CD4-positive, alpha-beta memory T cell (primary cell): ENCODE measurements around the gene INAFM1. TPM values are rescaled to one million over a fixed set of nuclear protein-coding genes. Genes with fewer than 3 reads are reported as not detected.
A peak's percentile ranks its signal among the peaks of the same experiment; 100 is the strongest.

Source experiments
- CTCF ChIA-PET: fragments of 350-600 bp; sonication (Branson Sonifier 250); formaldehyde crosslinking; loops from one replicate; lab custom pipeline; 2021; ENCODE audit warnings: inconsistent platforms; ENCODE audit not compliant: partially characterized antibody; lab: Charles Lee
- POLR2A ChIA-PET: fragments of 350-600 bp; sonication (Branson Sonifier 250); formaldehyde crosslinking; loops from one replicate; lab custom pipeline; 2021; ENCODE audit not compliant: partially characterized antibody; lab: Charles Lee
- DNase-seq, 5 donors: peaks; one replicate each; pipeline versions ENCODE4 v3.0.0 to v3.0.0-alpha.2; 2020 to 2022; ENCODE audit warnings: mixed read lengths in 1 of 5
- H3K27ac ChIP-seq: one replicate; pipeline ENCODE4 v1.7.0; 2013; ENCODE audit warnings: low read depth, low read length
- H3K27me3 ChIP-seq: 2 replicates; pipeline ENCODE4 v1.7.0; 2013; ENCODE audit warnings: mild to moderate bottlenecking, low read length, moderate library complexity; ENCODE audit not compliant: insufficient read depth
- H3K36me3 ChIP-seq: 2 replicates; pipeline ENCODE4 v1.7.0; 2013; ENCODE audit warnings: mild to moderate bottlenecking, low read length, moderate library complexity; ENCODE audit not compliant: insufficient read depth
- H3K4me1 ChIP-seq: 2 replicates; pipeline ENCODE4 v1.7.0; 2013; ENCODE audit warnings: mild to moderate bottlenecking, low read length, moderate library complexity; ENCODE audit not compliant: insufficient read depth
- H3K4me3 ChIP-seq, 2 donors: one replicate each; pipeline ENCODE4 v1.7.0; 2013; ENCODE audit warnings: low read length in 2 of 2, mild to moderate bottlenecking in 1 of 2
- H3K9me3 ChIP-seq, 2 donors: one replicate each; pipeline ENCODE4 v1.7.0; 2013; ENCODE audit warnings: low read length in 2 of 2, control low read depth in 1 of 2; ENCODE audit not compliant: control insufficient read depth in 1 of 2
- H3K27ac Mint-ChIP-seq, 7 donors: one replicate each; pipeline ENCODE4 v1.8.0; 2020 to 2021; ENCODE audit warnings: mixed read lengths in 7 of 7, mild to moderate bottlenecking in 6 of 7, inconsistent platforms in 3 of 7, moderate library complexity in 3 of 7
- H3K27me3 Mint-ChIP-seq, 2 donors: one replicate each; pipeline ENCODE4 v1.8.0; 2020 to 2021; ENCODE audit warnings: mixed read lengths in 2 of 2
- H3K36me3 Mint-ChIP-seq, 2 donors: one replicate each; pipeline ENCODE4 v1.8.0; 2020 to 2021; ENCODE audit warnings: mixed read lengths in 2 of 2, inconsistent platforms in 1 of 2, mild to moderate bottlenecking in 1 of 2
- H3K4me1 Mint-ChIP-seq, 4 donors: one replicate each; pipeline ENCODE4 v1.8.0; 2020 to 2021; ENCODE audit warnings: mixed read lengths in 4 of 4, mild to moderate bottlenecking in 1 of 4
- H3K4me3 Mint-ChIP-seq, 8 donors: one replicate each; pipeline ENCODE4 v1.8.0; 2020 to 2021; ENCODE audit warnings: mixed read lengths in 8 of 8, mild to moderate bottlenecking in 7 of 8, moderate library complexity in 6 of 8, inconsistent platforms in 3 of 8
- H3K9me3 Mint-ChIP-seq, 8 donors: one replicate each; pipeline ENCODE4 v1.8.0; 2020 to 2021; ENCODE audit warnings: mixed read lengths in 8 of 8, mild to moderate bottlenecking in 5 of 8, inconsistent platforms in 3 of 8, moderate library complexity in 1 of 8
- intact Hi-C: fragments of 100-400 bp; cut with micrococcal nuclease; formaldehyde crosslinking; loops from one replicate; pipeline ENCODE4 v1.15.1; 2023
- polyA plus RNA-seq, 2 donors: library from polyadenylated mRNA; unstranded; fragments of 300-500 nt; fragmentation: Illumina TruSeq; gene quantifications; one replicate each; pipeline ENCODE4 v1.2.3, GENCODE V29; 2021
- total RNA-seq, 2 experiments: library from RNA; stranded (reverse); gene quantifications; one replicate each; pipeline ENCODE4 v1.2.3, GENCODE V29; 2021

Gene INAFM1
- total and polyA plus RNA-seq, 4 experiments from 2014 or later: 1.8 to 16.7 (median 8.5) TPM

DNA sequence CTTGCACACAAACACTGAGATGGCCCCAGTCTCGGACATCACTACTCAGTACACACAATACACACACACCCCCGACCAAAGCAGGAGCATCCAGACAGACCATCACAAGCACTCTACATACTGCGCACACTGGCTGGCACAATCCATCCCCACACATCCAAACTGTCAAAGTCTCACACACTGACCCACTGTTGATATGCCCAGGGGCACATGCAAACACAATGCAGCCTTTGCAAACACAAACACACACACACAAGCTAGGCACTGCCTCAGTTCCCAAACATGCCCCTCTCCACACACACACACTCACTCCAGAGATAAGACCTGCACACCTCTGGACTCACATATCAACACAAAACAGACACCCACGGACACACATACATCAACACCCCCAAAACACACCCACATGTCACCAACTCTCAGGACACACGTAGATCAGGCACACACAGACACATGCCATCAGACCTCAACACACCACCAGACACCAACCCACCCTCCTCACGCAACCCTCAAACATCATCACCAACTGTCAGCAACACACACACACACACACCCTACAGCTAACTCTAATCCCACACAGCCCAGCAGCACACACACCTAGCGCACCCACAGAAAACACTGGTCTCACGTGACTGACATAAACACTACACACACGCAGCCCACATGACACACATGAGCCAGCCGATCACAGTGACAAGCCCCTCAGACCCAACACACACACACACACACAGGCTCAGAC lies 45.6 kb upstream of the INAFM1 start:
- H3K27me3 Mint-ChIP-seq: no peaks in the 10 kb centered on the region
- intact Hi-C loops: loop anchor here (5.0 kb wide), 2 partner anchors 42 to 72 kb away; no protein-coding TSS in a partner anchor
- H3K27ac Mint-ChIP-seq: no peak overlapping the region
- H3K4me3 Mint-ChIP-seq: no peak overlapping the region
- peaks cover 19 to 39% (median 27%) of the 10 kb centered on the region in 4 donors for H3K4me1 Mint-ChIP-seq
- peak overlapping the region; percentile 45 for H3K27ac ChIP-seq
- no peaks in the 10 kb centered on the region for H3K9me3 Mint-ChIP-seq
- no peaks in the 10 kb centered on the region for H3K27me3 ChIP-seq
- no peaks in the 10 kb centered on the region for H3K9me3 ChIP-seq
- DNase-seq: peak; percentile 43 to 76 (median 50)
- ChIA-PET CTCF (interaction anchor here (0.8 to 1.8 kb wide), 4 partner anchors 10 to 19 kb away, joined by 3 to 7 read pairs (median 4); no protein-coding TSS in a partner anchor), POLR2A (interaction anchor here (0.8 to 6.3 kb wide), 9 partner anchors 9 to 99 kb away, joined by 3 to 156 read pairs (median 5); partner anchors contain the start of genes CCDC9, INAFM1 and SAE1)
- H3K4me1 ChIP-seq: peaks cover 58% of the 10 kb centered on the region
- no peaks in the 10 kb centered on the region for H3K36me3 Mint-ChIP-seq
- H3K36me3 ChIP-seq: no peaks in the 10 kb centered on the region
- H3K4me3 ChIP-seq: peak overlapping the region; percentile 49 to 85

DNA sequence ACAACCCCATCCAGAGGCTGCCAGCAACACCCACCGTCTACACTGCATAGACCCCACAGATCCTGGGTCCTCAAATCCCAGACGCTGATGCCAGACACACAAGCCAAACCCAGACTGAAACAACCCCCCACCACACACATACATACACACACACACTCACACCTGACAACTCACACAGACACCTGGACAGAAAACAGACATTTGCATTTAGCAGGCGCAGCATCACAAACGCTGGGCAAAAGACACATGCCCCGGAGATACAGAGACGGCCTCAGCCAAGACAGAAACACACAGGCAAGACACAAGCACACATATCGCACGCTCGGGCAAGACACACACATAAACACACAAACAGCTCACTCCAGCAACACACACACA lies 45.0 kb upstream of the INAFM1 start:
- Histone ChIP-seq H3K9me3 (no peaks in the 10 kb centered on the region), H3K36me3 (no peaks in the 10 kb centered on the region), H3K27me3 (no peaks in the 10 kb centered on the region), H3K4me3 (peak overlapping the region; percentile 33 to 85), H3K4me1 (peaks cover 58% of the 10 kb centered on the region), H3K27ac (peak overlapping the region; percentile 45)
- intact Hi-C loops: loop anchor here (2.0 to 5.0 kb wide), 3 partner anchors 42 to 72 kb away; partner anchors contain the start of gene INAFM1
- ChIA-PET POLR2A (interaction anchor here (0.8 to 6.3 kb wide), 8 partner anchors 9 to 71 kb away, joined by 3 to 156 read pairs (median 7); partner anchors contain the start of genes CCDC9 and INAFM1), CTCF (interaction anchor here (0.8 to 1.8 kb wide), 4 partner anchors 10 to 20 kb away, joined by 3 to 7 read pairs (median 4); no protein-coding TSS in a partner anchor)
- DNase-seq: peak in 2 of 5 donors; percentile 37 to 43
- Mint-ChIP-seq H3K4me3 (no peak overlapping the region), H3K4me1 (peaks cover 19 to 39% (median 27%) of the 10 kb centered on the region in 4 donors), H3K36me3 (no peaks in the 10 kb centered on the region), H3K27me3 (no peaks in the 10 kb centered on the region), H3K27ac (no peak overlapping the region), H3K9me3 (no peaks in the 10 kb centered on the region)

DNA sequence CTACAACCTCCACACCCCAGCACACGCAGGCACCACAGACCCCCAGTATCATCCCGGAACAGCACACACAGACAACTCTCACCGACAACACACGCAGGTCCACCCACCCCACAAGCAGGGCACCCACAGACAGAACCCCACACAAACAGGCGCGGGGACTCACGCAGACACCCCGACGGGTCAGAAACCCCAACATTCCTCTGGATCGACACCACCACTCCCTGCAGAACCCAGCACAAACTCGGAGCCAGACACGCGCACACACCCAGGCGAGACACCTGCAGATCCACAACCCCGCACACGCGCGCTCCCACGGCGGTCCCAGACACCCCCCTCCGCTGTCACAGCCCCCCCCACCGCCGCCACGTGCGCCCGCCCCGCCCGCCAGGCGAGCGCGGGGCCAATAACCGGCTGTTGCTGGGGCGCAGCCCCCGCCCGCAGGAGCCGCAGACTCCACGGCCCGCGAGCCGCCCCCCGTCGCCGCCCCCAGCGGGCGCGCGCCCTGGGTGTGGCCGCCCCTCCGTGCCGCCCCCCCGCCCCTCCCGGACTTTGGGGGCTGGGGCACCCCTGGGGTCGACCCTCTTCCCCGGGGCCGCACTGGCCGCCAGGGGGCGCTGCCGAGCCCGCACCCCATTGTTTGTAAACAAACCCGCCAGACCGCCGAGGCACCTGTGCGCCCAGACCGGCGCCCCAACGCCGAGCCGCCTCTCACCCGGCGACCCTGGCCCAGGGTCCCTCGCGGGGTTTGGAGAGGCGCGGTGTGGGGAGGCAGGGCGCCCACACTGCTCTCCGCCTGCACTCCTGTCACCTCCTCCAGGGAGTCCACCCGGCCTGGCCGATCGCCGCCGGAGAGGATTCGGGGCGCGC lies 44.4 kb upstream of the INAFM1 start:
- peak; percentile 82 to 86 (median 83) for DNase-seq
- peak overlapping the region in 2 of 7 donors; percentile 3 to 81 for H3K27ac Mint-ChIP-seq
- Histone ChIP-seq H3K27me3 (no peaks in the 10 kb centered on the region), H3K4me1 (peaks cover 58% of the 10 kb centered on the region), H3K36me3 (no peaks in the 10 kb centered on the region), H3K4me3 (peak overlapping the region; percentile 33 to 85), H3K27ac (peak overlapping the region; percentile 76), H3K9me3 (no peaks in the 10 kb centered on the region)
- H3K4me3 Mint-ChIP-seq: peak overlapping the region in 4 of 8 donors; percentile 13 to 71 (median 34)
- no peaks in the 10 kb centered on the region for H3K9me3 Mint-ChIP-seq
- peaks cover 19 to 38% (median 26%) of the 10 kb centered on the region in 4 donors for H3K4me1 Mint-ChIP-seq
- H3K36me3 Mint-ChIP-seq: no peaks in the 10 kb centered on the region
- POLR2A ChIA-PET: interaction anchor here (0.8 to 6.3 kb wide), 8 partner anchors 8 to 71 kb away, joined by 3 to 156 read pairs (median 7); partner anchors contain the start of genes CCDC9 and INAFM1
- CTCF ChIA-PET: interaction anchor here (0.8 to 1.8 kb wide), 4 partner anchors 9 to 20 kb away, joined by 3 to 7 read pairs (median 4); no protein-coding TSS in a partner anchor
- H3K27me3 Mint-ChIP-seq: no peaks in the 10 kb centered on the region
- intact Hi-C loops: loop anchor here (2.0 kb wide), 1 partner anchor 45 kb away; the partner anchor contains the start of gene INAFM1

DNA sequence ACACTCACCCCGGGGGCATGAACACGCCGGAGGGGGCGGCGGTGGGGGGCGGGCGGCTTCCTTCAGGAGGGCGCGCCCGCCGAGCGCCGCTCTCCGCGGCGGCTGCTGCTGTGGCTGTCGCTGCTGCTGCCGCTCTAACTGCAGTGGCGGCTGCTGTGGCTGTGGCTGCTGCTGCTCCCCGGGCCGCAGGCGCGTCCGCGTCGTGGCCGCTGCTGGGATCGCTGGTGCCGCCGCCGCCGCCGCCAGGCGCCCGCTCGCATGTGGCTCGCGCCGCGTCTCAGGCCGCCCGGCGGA lies 43.8 kb upstream of the INAFM1 start, which contains the start of gene BBC3:
TSS of gene BBC3 (minus strand) at position 279 of the 294 bp plus-strand sequence. CDS start 2,768 bp downstream, outside the sequence.
- intact Hi-C loops: loop anchor here (1.0 to 2.0 kb wide), 2 partner anchors 13 to 44 kb away; partner anchors contain the start of gene INAFM1
- no peaks in the 10 kb centered on the region for H3K36me3 ChIP-seq
- peak within 1 kb of the TSS; percentile 71 to 97 (median 93) for H3K27ac Mint-ChIP-seq
- H3K9me3 Mint-ChIP-seq: no peaks in the 10 kb centered on the region
- no peaks in the 10 kb centered on the region for H3K27me3 ChIP-seq
- H3K4me3 ChIP-seq: peak within 1 kb of the TSS; percentile 33 to 85
- peaks cover 52% of the 10 kb centered on the region for H3K4me1 ChIP-seq
- peak within 1 kb of the TSS; percentile 76 for H3K27ac ChIP-seq
- no peaks in the 10 kb centered on the region for H3K36me3 Mint-ChIP-seq
- no peak for DNase-seq
- H3K27me3 Mint-ChIP-seq: no peaks in the 10 kb centered on the region
- H3K4me1 Mint-ChIP-seq: peaks cover 15 to 33% (median 22%) of the 10 kb centered on the region in 4 donors
- POLR2A ChIA-PET: interaction anchor here (1.5 to 2.8 kb wide), 2 partner anchors 13 to 44 kb away, joined by 3 to 24 read pairs; partner anchors contain the start of gene INAFM1
- CTCF ChIA-PET: no interaction called here
- no peaks in the 10 kb centered on the region for H3K9me3 ChIP-seq
- H3K4me3 Mint-ChIP-seq: peak within 1 kb of the TSS; percentile 73 to 88 (median 83)

DNA sequence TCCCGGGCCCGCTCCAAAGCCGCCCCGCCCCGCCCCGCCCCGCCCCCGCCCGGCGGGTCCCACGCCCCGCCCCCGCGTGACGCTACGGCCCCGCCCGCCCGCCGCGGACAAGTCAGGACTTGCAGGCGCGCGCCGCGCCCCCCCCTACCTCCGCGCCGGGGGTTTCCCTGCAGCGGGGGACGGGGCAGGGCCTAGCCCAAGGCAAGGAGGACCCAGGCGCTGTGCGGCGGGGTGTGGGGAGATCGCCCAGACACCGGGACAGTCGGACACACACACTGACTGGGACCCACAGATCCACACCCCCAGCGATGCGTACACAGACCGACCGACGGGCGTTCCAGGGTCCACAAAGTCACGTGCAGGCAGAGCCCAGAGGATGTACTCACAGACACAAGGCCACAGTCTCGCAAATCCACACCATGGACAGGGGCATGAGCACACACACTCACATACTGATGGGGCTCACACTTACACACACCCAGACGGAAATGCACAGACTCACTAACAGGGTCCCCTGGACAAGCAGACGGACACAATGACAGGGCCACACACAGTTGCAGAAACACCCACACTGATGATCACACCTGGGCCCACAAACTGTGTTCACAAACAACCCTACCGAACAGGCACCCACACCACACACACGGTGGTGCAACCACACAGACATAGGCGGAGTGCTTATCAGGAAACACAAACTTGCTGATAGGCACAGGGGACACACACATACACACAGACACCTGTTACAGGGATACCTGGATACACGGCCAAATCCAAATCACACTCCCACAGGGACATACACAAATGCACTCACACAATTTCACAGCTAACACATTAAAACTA lies 43.2 kb upstream of the INAFM1 start:
- Histone ChIP-seq H3K27me3 (no peaks in the 10 kb centered on the region), H3K27ac (peak overlapping the region; percentile 76), H3K9me3 (no peaks in the 10 kb centered on the region), H3K36me3 (no peaks in the 10 kb centered on the region), H3K4me3 (peak overlapping the region in 1 of 2 donors; percentile 53), H3K4me1 (peaks cover 51% of the 10 kb centered on the region)
- ChIA-PET POLR2A (interaction anchor here (0.9 to 2.8 kb wide), 5 partner anchors 9 to 118 kb away, joined by 4 to 24 read pairs (median 9); partner anchors contain the start of genes CCDC9 and ZC3H4), CTCF (interaction anchor here (1.2 to 2.7 kb wide), 3 partner anchors 13 to 42 kb away, joined by 4 to 19 read pairs (median 4); no protein-coding TSS in a partner anchor)
- peak overlapping the region; percentile 73 to 88 (median 83) for H3K4me3 Mint-ChIP-seq
- DNase-seq: peak; percentile 88 to 96 (median 90)
- peaks cover 15 to 32% (median 22%) of the 10 kb centered on the region in 4 donors for H3K4me1 Mint-ChIP-seq
- intact Hi-C loops: loop anchor here (1.0 to 2.0 kb wide), 2 partner anchors 13 to 43 kb away; partner anchors contain the start of gene INAFM1
- H3K9me3 Mint-ChIP-seq: no peaks in the 10 kb centered on the region
- H3K36me3 Mint-ChIP-seq: no peaks in the 10 kb centered on the region
- H3K27ac Mint-ChIP-seq: peak overlapping the region; percentile 71 to 97 (median 93)
- no peaks in the 10 kb centered on the region for H3K27me3 Mint-ChIP-seq
